ENCODE measurements around the gene PPP1R16B. TPM values are rescaled to one million over a fixed set of nuclear protein-coding genes. Genes with fewer than 3 reads are reported as not detected.

The PPP1R16B gene
- total and polyA plus RNA-seq, 5 donors from 2014 or later, result 16.5 to 84.1 (median 25.1) TPM

DNA sequence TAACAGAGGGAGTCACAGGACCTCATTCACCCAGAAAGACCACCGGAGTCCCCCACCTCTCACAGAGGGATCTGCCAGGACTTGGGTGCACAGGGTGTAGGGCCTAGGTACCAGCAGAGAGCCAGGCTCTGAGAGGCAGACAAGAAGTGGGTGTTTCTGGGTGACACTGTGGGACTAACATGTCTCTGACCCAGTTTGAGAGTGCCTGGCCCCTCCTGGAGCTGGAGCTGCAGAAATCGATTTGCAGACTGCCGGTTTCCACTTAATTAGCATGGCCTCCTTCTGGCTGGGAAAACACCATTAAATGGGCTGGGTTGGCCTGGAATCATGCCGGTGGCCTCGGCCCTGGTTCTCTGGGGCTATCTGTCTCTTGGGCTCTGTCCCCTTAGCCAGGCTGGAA, 59.2 kb downstream of the PPP1R16B start:
- Histone ChIP-seq H3K4me3 (ENCODE audit: low read depth, low read length) (no peak overlapping the region), H3K27ac (ENCODE audit: insufficient read depth, low read length, poor library complexity, severe bottlenecking) (no peak overlapping the region), H3K36me3 (ENCODE audit: control insufficient read depth, insufficient read depth, low read length) (peaks cover 3% of the 10 kb centered on the region), H3K27me3 (ENCODE audit: control insufficient read depth, insufficient read depth, low read length) (no peaks in the 10 kb centered on the region), H3K9me3 (ENCODE audit: control insufficient read depth in 2 of 2, low read length in 2 of 2) (no peaks in the 10 kb centered on the region), H3K4me1 (ENCODE audit: control insufficient read depth, insufficient read depth, low read length, poor library complexity, severe bottlenecking) (peaks cover 25% of the 10 kb centered on the region)
- peaks cover 0 to 2% (median 0%) of the 10 kb centered on the region in 7 donors for H3K9me3 Mint-ChIP-seq
- peaks cover 5% of the 10 kb centered on the region for H3K36me3 Mint-ChIP-seq
- DNase-seq (no peak), ATAC-seq (ENCODE audit: low read depth in 2 of 2) (no peak)
- peak overlapping the region; percentile 80 to 83 (median 82) for H3K27ac Mint-ChIP-seq
- peak overlapping the region in 1 of 4 donors; percentile 4 for H3K4me3 Mint-ChIP-seq
- no peaks in the 10 kb centered on the region for H3K27me3 Mint-ChIP-seq
- H3K4me1 Mint-ChIP-seq, result peaks cover 29 to 71% (median 39%) of the 10 kb centered on the region in 4 donors

DNA sequence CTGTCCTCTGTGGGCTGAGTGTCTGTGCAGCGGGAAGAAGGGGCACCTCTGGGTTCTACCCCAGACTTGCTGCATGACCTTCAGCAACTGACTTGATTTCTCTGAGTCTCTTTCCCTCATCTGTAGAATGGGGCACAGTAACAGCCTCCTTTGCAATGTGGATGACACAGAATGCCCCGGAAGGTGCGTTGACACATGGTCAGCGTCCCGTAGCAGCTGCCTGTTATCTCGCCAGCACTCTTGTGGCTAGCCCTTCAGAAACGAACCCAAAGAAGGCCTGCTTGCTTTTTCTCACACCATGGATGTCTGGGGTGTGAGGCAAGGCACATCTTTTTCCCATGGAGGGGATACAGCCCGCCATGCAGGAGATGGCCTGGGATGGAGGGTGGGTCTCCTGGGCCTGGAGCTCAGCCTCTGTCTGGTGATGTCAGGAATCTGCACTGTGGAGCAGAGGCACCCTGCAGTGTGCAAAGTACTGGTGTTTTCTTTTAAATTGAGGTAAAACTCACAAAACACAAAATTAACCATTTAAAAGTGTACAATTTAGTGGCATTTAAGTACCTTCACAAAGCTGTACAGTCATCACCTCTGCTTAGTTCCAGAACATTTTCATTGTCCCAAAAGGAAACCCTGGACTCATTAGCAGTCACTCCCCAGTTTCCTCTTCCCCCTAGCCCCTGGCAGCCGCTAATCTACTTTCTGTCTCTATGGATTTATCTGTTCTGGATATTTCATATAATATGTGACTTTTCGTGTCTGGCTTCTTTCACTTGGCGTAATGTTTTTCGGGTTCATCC, 61.0 kb downstream of the PPP1R16B start:
- ATAC-seq (ENCODE audit: low read depth in 2 of 2) (no peak), DNase-seq (no peak)
- peak overlapping the region in 1 of 4 donors; percentile 54 for H3K4me3 Mint-ChIP-seq
- H3K36me3 Mint-ChIP-seq, result peaks cover 5% of the 10 kb centered on the region
- Histone ChIP-seq H3K36me3 (ENCODE audit: control insufficient read depth, insufficient read depth, low read length) (peaks cover 3% of the 10 kb centered on the region), H3K4me1 (ENCODE audit: control insufficient read depth, insufficient read depth, low read length, poor library complexity, severe bottlenecking) (peaks cover 39% of the 10 kb centered on the region), H3K4me3 (ENCODE audit: low read depth, low read length) (no peak overlapping the region), H3K27me3 (ENCODE audit: control insufficient read depth, insufficient read depth, low read length) (no peaks in the 10 kb centered on the region), H3K27ac (ENCODE audit: insufficient read depth, low read length, poor library complexity, severe bottlenecking) (no peak overlapping the region), H3K9me3 (ENCODE audit: control insufficient read depth in 2 of 2, low read length in 2 of 2) (no peaks in the 10 kb centered on the region)
- peaks cover 29 to 72% (median 47%) of the 10 kb centered on the region in 4 donors for H3K4me1 Mint-ChIP-seq
- H3K27me3 Mint-ChIP-seq, result peaks cover 4% of the 10 kb centered on the region
- H3K27ac Mint-ChIP-seq, result no peak overlapping the region
- peaks cover 0 to 2% (median 0%) of the 10 kb centered on the region in 7 donors for H3K9me3 Mint-ChIP-seq

- DNase-seq (no peak), ATAC-seq (ENCODE audit: low read depth in 2 of 2) (no peak)
- Mint-ChIP-seq H3K4me3 (peak overlapping the region in 1 of 4 donors; percentile 54), H3K4me1 (peaks cover 27 to 73% (median 46%) of the 10 kb centered on the region in 4 donors), H3K27ac (no peak overlapping the region), H3K36me3 (peaks cover 5% of the 10 kb centered on the region), H3K9me3 (peaks cover 0 to 2% (median 0%) of the 10 kb centered on the region in 7 donors), H3K27me3 (peaks cover 5% of the 10 kb centered on the region)
- no peaks in the 10 kb centered on the region for H3K27me3 ChIP-seq (ENCODE audit: control insufficient read depth, insufficient read depth, low read length)
- peaks cover 41% of the 10 kb centered on the region for H3K4me1 ChIP-seq (ENCODE audit: control insufficient read depth, insufficient read depth, low read length, poor library complexity, severe bottlenecking)
- H3K4me3 ChIP-seq (ENCODE audit: low read depth, low read length), result no peak overlapping the region
- H3K9me3 ChIP-seq (ENCODE audit: control insufficient read depth in 2 of 2, low read length in 2 of 2), result no peaks in the 10 kb centered on the region
- peaks cover 3% of the 10 kb centered on the region for H3K36me3 ChIP-seq (ENCODE audit: control insufficient read depth, insufficient read depth, low read length)
- no peak overlapping the region for H3K27ac ChIP-seq (ENCODE audit: insufficient read depth, low read length, poor library complexity, severe bottlenecking)
Observed at GRCh38 chr20:38867062-38867359, 61.5 kb downstream of the PPP1R16B start.

GRCh38 chr20:38870733-38871559, 65.4 kb downstream of the PPP1R16B start:
- Histone ChIP-seq H3K36me3 (ENCODE audit: control insufficient read depth, insufficient read depth, low read length) (peaks cover 3% of the 10 kb centered on the region), H3K27me3 (ENCODE audit: control insufficient read depth, insufficient read depth, low read length) (no peaks in the 10 kb centered on the region), H3K9me3 (ENCODE audit: control insufficient read depth in 2 of 2, low read length in 2 of 2) (no peaks in the 10 kb centered on the region), H3K27ac (ENCODE audit: insufficient read depth, low read length, poor library complexity, severe bottlenecking) (peak overlapping the region; percentile 39), H3K4me3 (ENCODE audit: low read depth, low read length) (peak overlapping the region; percentile 51), H3K4me1 (ENCODE audit: control insufficient read depth, insufficient read depth, low read length, poor library complexity, severe bottlenecking) (peaks cover 61% of the 10 kb centered on the region)
- H3K9me3 Mint-ChIP-seq, result peaks cover 0 to 2% (median 0%) of the 10 kb centered on the region in 7 donors
- H3K36me3 Mint-ChIP-seq, result peaks cover 5% of the 10 kb centered on the region
- peak overlapping the region; percentile 80 to 96 (median 91) for H3K27ac Mint-ChIP-seq
- peaks cover 5% of the 10 kb centered on the region for H3K27me3 Mint-ChIP-seq
- DNase-seq, result peak in 1 of 3 donors; percentile 25
- no peak for ATAC-seq (ENCODE audit: low read depth in 2 of 2)
- peaks cover 26 to 86% (median 63%) of the 10 kb centered on the region in 4 donors for H3K4me1 Mint-ChIP-seq
- H3K4me3 Mint-ChIP-seq, result peak overlapping the region; percentile 51 to 92 (median 61)

- peaks cover 67% of the 10 kb centered on the region for H3K4me1 ChIP-seq (ENCODE audit: control insufficient read depth, insufficient read depth, low read length, poor library complexity, severe bottlenecking)
- no peak for ATAC-seq (ENCODE audit: low read depth in 2 of 2)
- Mint-ChIP-seq H3K27ac (peak overlapping the region in 2 of 3 donors; percentile 91 to 98), H3K36me3 (peaks cover 5% of the 10 kb centered on the region), H3K4me3 (peak overlapping the region; percentile 66 to 92 (median 78)), H3K9me3 (peaks cover 0 to 2% (median 0%) of the 10 kb centered on the region in 7 donors), H3K4me1 (peaks cover 26 to 92% (median 68%) of the 10 kb centered on the region in 4 donors), H3K27me3 (peaks cover 5% of the 10 kb centered on the region)
- peak overlapping the region; percentile 71 for H3K4me3 ChIP-seq (ENCODE audit: low read depth, low read length)
- DNase-seq, result no peak
- H3K36me3 ChIP-seq (ENCODE audit: control insufficient read depth, insufficient read depth, low read length), result no peaks in the 10 kb centered on the region
- H3K27ac ChIP-seq (ENCODE audit: insufficient read depth, low read length, poor library complexity, severe bottlenecking), result peak overlapping the region; percentile 81
- H3K9me3 ChIP-seq (ENCODE audit: control insufficient read depth in 2 of 2, low read length in 2 of 2), result no peaks in the 10 kb centered on the region
- H3K27me3 ChIP-seq (ENCODE audit: control insufficient read depth, insufficient read depth, low read length), result no peaks in the 10 kb centered on the region
Observed at GRCh38 chr20:38871560-38871953, 66.1 kb downstream of the PPP1R16B start.

GRCh38 chr20:38872036-38872435, 66.5 kb downstream of the PPP1R16B start:
- Histone ChIP-seq H3K4me3 (ENCODE audit: low read depth, low read length) (peak overlapping the region; percentile 71), H3K27ac (ENCODE audit: insufficient read depth, low read length, poor library complexity, severe bottlenecking) (peak overlapping the region; percentile 81), H3K36me3 (ENCODE audit: control insufficient read depth, insufficient read depth, low read length) (no peaks in the 10 kb centered on the region), H3K27me3 (ENCODE audit: control insufficient read depth, insufficient read depth, low read length) (no peaks in the 10 kb centered on the region), H3K9me3 (ENCODE audit: control insufficient read depth in 2 of 2, low read length in 2 of 2) (no peaks in the 10 kb centered on the region), H3K4me1 (ENCODE audit: control insufficient read depth, insufficient read depth, low read length, poor library complexity, severe bottlenecking) (peaks cover 70% of the 10 kb centered on the region)
- Mint-ChIP-seq H3K4me3 (peak overlapping the region; percentile 68 to 91 (median 88)), H3K9me3 (peaks cover 0 to 1% (median 0%) of the 10 kb centered on the region in 7 donors), H3K4me1 (peaks cover 26 to 92% (median 70%) of the 10 kb centered on the region in 4 donors), H3K27me3 (peaks cover 5% of the 10 kb centered on the region), H3K36me3 (peaks cover 5% of the 10 kb centered on the region), H3K27ac (peak overlapping the region; percentile 74 to 98 (median 98))
- ATAC-seq (ENCODE audit: low read depth in 2 of 2) (no peak), DNase-seq (no peak)

DNA sequence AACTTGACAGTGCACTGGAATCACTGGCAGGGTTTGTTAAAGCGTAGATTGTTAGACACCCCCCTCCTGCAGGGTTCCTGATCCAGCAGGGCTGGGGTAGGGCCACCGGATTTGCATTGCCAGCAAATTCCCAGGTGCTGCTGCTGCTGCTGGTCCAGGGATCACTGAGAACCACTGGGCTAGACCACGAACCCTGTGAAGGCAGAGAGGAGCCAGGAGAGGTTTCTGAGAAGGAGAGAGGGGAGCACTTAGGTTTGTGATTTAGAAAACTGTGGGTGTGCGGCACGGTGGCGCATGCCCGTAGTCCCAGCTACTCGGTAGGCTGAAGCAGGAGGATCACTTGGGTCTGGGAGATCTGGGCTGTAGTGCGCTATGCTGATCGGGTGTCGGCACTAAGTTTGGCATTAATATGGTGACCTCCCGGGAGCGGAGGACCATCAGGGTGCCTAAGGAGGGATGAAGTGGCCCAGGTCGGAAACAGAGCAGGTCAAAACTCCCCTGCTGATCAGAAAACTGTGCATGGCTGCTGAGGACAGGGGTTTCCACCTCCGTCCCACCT, 67.1 kb downstream of the PPP1R16B start:
- no peaks in the 10 kb centered on the region for H3K9me3 ChIP-seq (ENCODE audit: control insufficient read depth in 2 of 2, low read length in 2 of 2)
- peak overlapping the region; percentile 81 for H3K27ac ChIP-seq (ENCODE audit: insufficient read depth, low read length, poor library complexity, severe bottlenecking)
- Mint-ChIP-seq H3K9me3 (peaks cover 0 to 1% (median 0%) of the 10 kb centered on the region in 7 donors), H3K4me1 (peaks cover 28 to 94% (median 73%) of the 10 kb centered on the region in 4 donors), H3K27me3 (peaks cover 5% of the 10 kb centered on the region), H3K36me3 (peaks cover 7% of the 10 kb centered on the region), H3K4me3 (peak overlapping the region; percentile 68 to 91 (median 88)), H3K27ac (peak overlapping the region; percentile 96 to 98 (median 98))
- peak overlapping the region; percentile 71 for H3K4me3 ChIP-seq (ENCODE audit: low read depth, low read length)
- no peak for DNase-seq
- peaks cover 70% of the 10 kb centered on the region for H3K4me1 ChIP-seq (ENCODE audit: control insufficient read depth, insufficient read depth, low read length, poor library complexity, severe bottlenecking)
- no peaks in the 10 kb centered on the region for H3K27me3 ChIP-seq (ENCODE audit: control insufficient read depth, insufficient read depth, low read length)
- H3K36me3 ChIP-seq (ENCODE audit: control insufficient read depth, insufficient read depth, low read length), result no peaks in the 10 kb centered on the region
- ATAC-seq (ENCODE audit: low read depth in 2 of 2), result peak in 1 of 2 donors; percentile 1

Data from CD4-positive, CD25-positive, alpha-beta regulatory T cell (primary cell).